Progenitor cell of endocrine pancreas (in vitro differentiated cells): Measurements from ENCODE around the gene TWIST2. TPM values are rescaled to one million over a fixed set of nuclear protein-coding genes. Genes with fewer than 3 reads are reported as not detected.

Source experiments
- DNase-seq: peaks from one replicate; pipeline ENCODE4 v3.0.0; 2021; ENCODE audit warnings: low spot score; ENCODE audit not compliant: unreplicated experiment
- H3K27ac Mint-ChIP-seq: 2 replicates; pipeline ENCODE4 v1.8.0; 2021; ENCODE audit warnings: mild to moderate bottlenecking, moderate library complexity, mixed read lengths
- H3K27me3 Mint-ChIP-seq: 2 replicates; pipeline ENCODE4 v1.8.0; 2021; ENCODE audit warnings: mixed read lengths
- H3K36me3 Mint-ChIP-seq: 2 replicates; pipeline ENCODE4 v1.8.0; 2022; ENCODE audit warnings: mixed read lengths; ENCODE audit not compliant: insufficient read depth
- H3K4me1 Mint-ChIP-seq: 2 replicates; pipeline ENCODE4 v1.8.0; 2021; ENCODE audit warnings: low read depth, mixed read lengths
- H3K4me3 Mint-ChIP-seq: 2 replicates; pipeline ENCODE4 v1.8.0; 2021; ENCODE audit warnings: low read depth, mild to moderate bottlenecking, moderate library complexity, mixed read lengths
- H3K9me3 Mint-ChIP-seq: 2 replicates; pipeline ENCODE4 v1.8.0; 2021; ENCODE audit warnings: low read depth, mixed read lengths
- total RNA-seq: library from RNA; stranded (reverse); gene quantifications from 2 replicates; pipeline ENCODE4 v1.2.1, GENCODE V29; 2021
- TF ChIP-seq, protein P1 (sequence below): fragments of 200-600 bp; sonication (generic); IDR thresholded peaks from one replicate; pipeline ENCODE4 v1.5.0; 2021; ENCODE audit warnings: antibody characterized with exemption, mild to moderate bottlenecking; ENCODE audit not compliant: unreplicated experiment

The TWIST2 gene
- total RNA-seq, 1 donor from 2014 or later, result not detected

DNA sequence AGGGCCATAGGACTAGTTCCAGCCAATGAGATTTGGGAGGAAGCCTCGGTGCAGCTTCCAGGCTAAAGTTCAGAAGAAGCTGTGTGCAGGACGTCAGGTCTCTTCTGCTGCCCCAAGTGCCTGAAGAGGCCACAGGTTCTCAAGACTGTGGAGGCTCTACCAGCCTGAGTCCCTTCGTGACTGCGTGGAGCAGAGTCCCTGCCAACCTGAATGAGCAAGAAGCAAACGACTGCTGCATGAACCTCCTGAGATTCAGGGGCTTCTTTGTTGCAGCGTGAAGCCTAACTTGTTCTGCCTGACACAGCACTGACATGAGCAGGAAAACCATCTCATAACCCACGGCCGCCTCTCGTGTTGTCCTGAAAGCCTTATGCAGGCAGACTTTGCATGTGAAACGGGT lies 39.7 kb downstream of the TWIST2 start:
- no peaks in the 10 kb centered on the region for H3K4me1 Mint-ChIP-seq
- TF ChIP-seq, protein P1, sequence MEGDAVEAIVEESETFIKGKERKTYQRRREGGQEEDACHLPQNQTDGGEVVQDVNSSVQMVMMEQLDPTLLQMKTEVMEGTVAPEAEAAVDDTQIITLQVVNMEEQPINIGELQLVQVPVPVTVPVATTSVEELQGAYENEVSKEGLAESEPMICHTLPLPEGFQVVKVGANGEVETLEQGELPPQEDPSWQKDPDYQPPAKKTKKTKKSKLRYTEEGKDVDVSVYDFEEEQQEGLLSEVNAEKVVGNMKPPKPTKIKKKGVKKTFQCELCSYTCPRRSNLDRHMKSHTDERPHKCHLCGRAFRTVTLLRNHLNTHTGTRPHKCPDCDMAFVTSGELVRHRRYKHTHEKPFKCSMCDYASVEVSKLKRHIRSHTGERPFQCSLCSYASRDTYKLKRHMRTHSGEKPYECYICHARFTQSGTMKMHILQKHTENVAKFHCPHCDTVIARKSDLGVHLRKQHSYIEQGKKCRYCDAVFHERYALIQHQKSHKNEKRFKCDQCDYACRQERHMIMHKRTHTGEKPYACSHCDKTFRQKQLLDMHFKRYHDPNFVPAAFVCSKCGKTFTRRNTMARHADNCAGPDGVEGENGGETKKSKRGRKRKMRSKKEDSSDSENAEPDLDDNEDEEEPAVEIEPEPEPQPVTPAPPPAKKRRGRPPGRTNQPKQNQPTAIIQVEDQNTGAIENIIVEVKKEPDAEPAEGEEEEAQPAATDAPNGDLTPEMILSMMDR, result no peak
- no peak overlapping the region for H3K4me3 Mint-ChIP-seq
- no peak overlapping the region for H3K27ac Mint-ChIP-seq
- DNase-seq, result no peak
- peaks cover 25% of the 10 kb centered on the region for H3K27me3 Mint-ChIP-seq
- no peaks in the 10 kb centered on the region for H3K9me3 Mint-ChIP-seq
- no peaks in the 10 kb centered on the region for H3K36me3 Mint-ChIP-seq

DNA sequence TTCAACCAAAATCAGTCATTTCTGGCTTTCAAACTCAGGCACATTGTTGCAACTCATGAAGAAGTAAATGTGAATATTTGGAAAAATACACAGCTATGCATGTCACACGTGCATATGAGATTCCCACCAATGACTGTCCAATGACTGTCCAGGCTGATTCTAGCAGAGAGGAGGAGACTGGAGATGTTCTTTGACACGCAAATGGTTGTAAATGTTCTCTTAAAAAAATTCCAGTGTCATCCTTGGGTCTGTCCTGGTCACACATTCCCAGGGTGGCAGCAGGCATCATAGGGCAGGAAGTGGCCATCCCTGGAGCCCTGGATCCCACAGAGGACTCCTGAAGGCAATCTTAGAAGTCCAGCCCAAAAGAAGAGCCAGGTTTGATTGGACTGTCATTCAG lies 40.9 kb downstream of the TWIST2 start:
- H3K4me1 Mint-ChIP-seq, result no peaks in the 10 kb centered on the region

DNA sequence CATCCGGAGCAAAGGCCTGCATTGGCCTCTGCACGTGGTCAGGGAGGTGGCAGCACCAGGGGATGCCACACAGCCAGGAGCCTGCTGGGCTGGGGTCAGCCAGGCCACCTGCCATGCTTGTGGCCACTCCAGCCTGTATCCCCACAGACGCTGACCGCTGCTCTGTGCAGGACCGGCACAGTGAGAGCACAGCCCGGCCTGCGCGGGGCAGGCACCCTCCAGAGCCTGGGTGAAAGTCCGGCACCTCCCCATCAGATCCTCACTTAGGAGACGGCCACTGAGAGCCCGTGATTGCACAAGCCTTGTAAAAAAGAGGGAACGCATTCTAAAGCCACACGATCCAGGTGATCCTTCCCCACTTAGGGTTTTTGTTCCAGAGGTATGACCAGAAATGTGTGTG lies 42.2 kb downstream of the TWIST2 start:
- H3K27ac Mint-ChIP-seq, result no peak overlapping the region
- no peaks in the 10 kb centered on the region for H3K9me3 Mint-ChIP-seq
- DNase-seq, result no peak
- H3K27me3 Mint-ChIP-seq, result peaks cover 22% of the 10 kb centered on the region
- TF ChIP-seq, protein P1, result no peak
- no peaks in the 10 kb centered on the region for H3K36me3 Mint-ChIP-seq
- no peaks in the 10 kb centered on the region for H3K4me1 Mint-ChIP-seq
- H3K4me3 Mint-ChIP-seq, result no peak overlapping the region

More for the DNA sequence above, 40.9 kb downstream of the TWIST2 start:
- Mint-ChIP-seq H3K4me3 (no peak overlapping the region), H3K27ac (no peak overlapping the region), H3K27me3 (peaks cover 15% of the 10 kb centered on the region), H3K9me3 (no peaks in the 10 kb centered on the region), H3K36me3 (no peaks in the 10 kb centered on the region)
- TF ChIP-seq, protein P1, result no peak
- DNase-seq, result no peak

DNA sequence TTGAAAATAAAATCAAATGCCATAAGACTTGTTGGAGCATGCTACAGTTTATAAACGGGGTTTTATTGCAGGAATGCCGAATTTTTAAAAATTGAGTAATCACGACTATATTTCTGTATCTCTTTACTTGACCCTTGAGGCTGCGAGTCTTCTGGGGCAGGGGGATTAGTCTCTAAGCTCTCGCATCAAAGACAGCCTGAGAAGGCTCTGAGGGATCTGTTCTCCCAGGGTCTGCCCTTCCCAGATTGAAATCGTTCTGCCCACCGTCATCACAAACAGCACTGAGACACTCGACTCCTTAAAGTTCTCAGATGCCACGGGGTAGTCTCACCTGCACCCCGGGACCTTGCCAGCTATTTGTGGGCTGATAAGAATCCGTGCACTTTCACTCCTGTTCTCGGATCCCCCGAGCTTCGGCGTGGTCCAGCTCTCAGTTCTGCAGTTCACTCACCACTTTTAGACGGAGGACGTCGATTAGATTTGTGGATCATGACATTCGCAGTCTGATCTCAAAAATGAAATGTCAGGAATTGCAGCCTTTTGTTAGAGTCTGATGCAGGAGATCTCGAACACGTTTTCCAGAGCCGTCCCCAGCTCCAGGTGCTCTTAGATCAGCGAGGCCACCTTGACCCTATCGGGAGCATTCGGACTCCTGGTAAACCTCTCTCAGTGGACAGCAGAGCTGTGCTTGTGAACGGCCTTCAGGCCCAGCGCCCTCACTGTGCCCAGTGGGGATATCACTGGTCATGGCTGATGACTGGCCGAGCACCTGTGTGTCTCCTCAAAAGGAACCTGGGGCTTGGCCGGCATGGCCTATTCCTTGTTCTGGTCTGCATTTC lies 43.0 kb downstream of the TWIST2 start:
- no peak for DNase-seq
- Mint-ChIP-seq H3K9me3 (no peaks in the 10 kb centered on the region), H3K4me3 (no peak overlapping the region), H3K27me3 (peaks cover 22% of the 10 kb centered on the region), H3K27ac (no peak overlapping the region), H3K36me3 (no peaks in the 10 kb centered on the region), H3K4me1 (peaks cover 2% of the 10 kb centered on the region)
- TF ChIP-seq, protein P1, result no peak

DNA sequence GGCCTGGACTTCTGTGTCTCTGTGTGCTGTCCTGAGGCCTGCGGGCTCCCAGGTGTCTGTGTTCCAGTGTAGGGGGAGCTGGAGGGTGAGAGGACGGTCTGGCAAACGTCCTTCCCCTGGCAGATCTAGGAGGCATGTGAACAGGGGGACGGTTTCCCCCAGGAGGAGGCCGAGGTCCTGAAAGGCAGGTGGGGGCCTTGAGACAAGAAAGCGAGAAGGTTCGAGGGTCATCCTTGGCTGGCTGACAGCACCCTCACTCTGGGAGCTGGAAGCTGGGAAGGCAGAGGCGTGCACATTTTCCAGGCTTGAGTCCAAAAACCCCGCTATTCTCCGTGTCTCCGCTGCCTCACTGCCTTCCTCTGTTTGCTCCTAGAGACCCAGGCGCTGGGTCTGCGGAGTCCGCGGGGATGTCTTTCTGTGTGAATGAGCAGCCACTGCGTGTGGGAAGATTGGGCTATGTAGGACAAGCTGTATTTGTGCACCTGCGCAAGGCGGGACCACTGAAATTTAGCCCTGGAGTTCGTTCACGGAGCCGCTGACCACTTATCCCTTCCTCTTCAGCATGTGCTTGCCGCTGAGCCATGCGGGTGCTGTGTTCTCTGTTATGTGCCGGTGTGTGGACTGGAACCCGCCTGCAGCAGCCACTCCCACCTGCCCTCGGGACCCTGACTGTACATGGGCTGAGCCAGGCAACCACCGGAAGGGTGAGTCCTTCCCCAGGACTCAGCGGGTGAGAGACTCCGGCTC lies 43.7 kb downstream of the TWIST2 start:
- no peaks in the 10 kb centered on the region for H3K36me3 Mint-ChIP-seq
- H3K9me3 Mint-ChIP-seq, result no peaks in the 10 kb centered on the region
- peaks cover 17% of the 10 kb centered on the region for H3K27me3 Mint-ChIP-seq
- no peak for DNase-seq
- TF ChIP-seq, protein P1, result no peak
- H3K4me3 Mint-ChIP-seq, result no peak overlapping the region
- no peak overlapping the region for H3K27ac Mint-ChIP-seq
- H3K4me1 Mint-ChIP-seq, result peaks cover 2% of the 10 kb centered on the region
